H9 (cell line): ENCODE measurements around the gene WDR53. TPM values are rescaled to one million over a fixed set of nuclear protein-coding genes. Genes with fewer than 3 reads are reported as not detected.

ENCODE experiments used
- DNase-seq: peaks from one replicate; pipeline ENCODE4 v3.0.0-alpha.2; 2017
- H2AFZ ChIP-seq: one replicate; pipeline ENCODE4 v1.6.1; 2013; ENCODE audit warnings: mild to moderate bottlenecking, low read length, control low read depth, moderate library complexity
- H2AK5ac ChIP-seq: 2 replicates; pipeline ENCODE4 v1.6.1; 2013; ENCODE audit warnings: low read length, control low read depth, mixed read lengths; ENCODE audit not compliant: insufficient read length
- H2BK120ac ChIP-seq: one replicate; pipeline ENCODE4 v1.6.1; 2013; ENCODE audit warnings: low read depth, mild to moderate bottlenecking, low read length, control low read depth, inconsistent platforms; ENCODE audit not compliant: poor library complexity, severe bottlenecking
- H2BK12ac ChIP-seq: 2 replicates; pipeline ENCODE4 v1.6.1; 2013; ENCODE audit warnings: low read length, control low read depth, mixed read lengths, low read depth; ENCODE audit not compliant: insufficient read length
- H2BK15ac ChIP-seq: 2 replicates; pipeline ENCODE4 v1.6.1; 2013; ENCODE audit warnings: low read depth, low read length, control low read depth
- H2BK20ac ChIP-seq: one replicate; pipeline ENCODE4 v1.6.1; 2013; ENCODE audit warnings: low read depth, mild to moderate bottlenecking, low read length, control low read depth, inconsistent platforms; ENCODE audit not compliant: poor library complexity, severe bottlenecking
- H2BK5ac ChIP-seq: 2 replicates; pipeline ENCODE4 v1.6.1; 2013; ENCODE audit warnings: low read length, control low read depth, mixed read lengths; ENCODE audit not compliant: insufficient read length
- H3K14ac ChIP-seq: 2 replicates; pipeline ENCODE4 v1.6.1; 2013; ENCODE audit warnings: low read length, control low read depth; ENCODE audit not compliant: insufficient read depth
- H3K18ac ChIP-seq: 2 replicates; pipeline ENCODE4 v1.6.1; 2013; ENCODE audit warnings: low read depth, mild to moderate bottlenecking, mixed read lengths, low read length, control low read depth; ENCODE audit not compliant: insufficient read length
- H3K23ac ChIP-seq: 2 replicates; pipeline ENCODE4 v1.6.1; 2013; ENCODE audit warnings: low read length, control low read depth, mixed read lengths, low read depth; ENCODE audit not compliant: insufficient read length
- H3K23me2 ChIP-seq: 2 replicates; pipeline ENCODE4 v1.6.1; 2013; ENCODE audit warnings: low read depth, mild to moderate bottlenecking, mixed read lengths, low read length, control low read depth; ENCODE audit not compliant: insufficient read length, poor library complexity, severe bottlenecking
- H3K27ac ChIP-seq: 2 replicates; pipeline ENCODE4 v1.5.1; 2013; ENCODE audit warnings: low read length, control low read depth, mixed read lengths, low read depth; ENCODE audit not compliant: insufficient read length
- H3K27me3 ChIP-seq: 2 replicates; pipeline ENCODE4 v1.6.1; 2013; ENCODE audit warnings: low read length, control low read depth, inconsistent platforms; ENCODE audit not compliant: insufficient read depth
- H3K4ac ChIP-seq: 2 replicates; pipeline ENCODE4 v1.6.1; 2013; ENCODE audit warnings: low read depth, mild to moderate bottlenecking, control low read depth, inconsistent platforms, low read length, moderate library complexity
- H3K4me1 ChIP-seq: 2 replicates; pipeline ENCODE4 v1.6.1; 2013; ENCODE audit warnings: low read length, control low read depth, inconsistent platforms; ENCODE audit not compliant: insufficient read depth
- H3K4me2 ChIP-seq: 2 replicates; pipeline ENCODE4 v1.6.1; 2013; ENCODE audit warnings: low read length, control low read depth, mixed read lengths; ENCODE audit not compliant: insufficient read length, insufficient read depth
- H3K56ac ChIP-seq: 2 replicates; pipeline ENCODE4 v1.6.1; 2013; ENCODE audit warnings: low read depth, mild to moderate bottlenecking, mixed read lengths, low read length, control low read depth; ENCODE audit not compliant: insufficient read length
- H3K79me1 ChIP-seq: 2 replicates; pipeline ENCODE4 v1.6.1; 2013; ENCODE audit warnings: low read depth, mild to moderate bottlenecking, moderate library complexity, low read length, control low read depth, inconsistent platforms; ENCODE audit not compliant: insufficient read depth, poor library complexity, severe bottlenecking
- H3K79me2 ChIP-seq: 2 replicates; pipeline ENCODE4 v1.6.1; 2013; ENCODE audit warnings: low read length, control low read depth, inconsistent platforms; ENCODE audit not compliant: insufficient read depth
- H3K9ac ChIP-seq: 2 replicates; pipeline ENCODE4 v1.6.1; 2013; ENCODE audit warnings: low read length, control low read depth, mixed read lengths; ENCODE audit not compliant: insufficient read length; ENCODE audit errors: extremely low read depth
- H3K9me3 ChIP-seq: one replicate; pipeline ENCODE4 v1.6.1; 2013; ENCODE audit warnings: low read depth, low read length, inconsistent platforms; ENCODE audit not compliant: control insufficient read depth
- H3T11ph ChIP-seq: one replicate; pipeline ENCODE4 v1.6.1; 2013; ENCODE audit warnings: mild to moderate bottlenecking, low read length, control low read depth, inconsistent platforms
- H4K20me1 ChIP-seq: one replicate; pipeline ENCODE4 v1.6.1; 2013; ENCODE audit not compliant: control insufficient read depth, insufficient read length, insufficient read depth
- H4K5ac ChIP-seq: 2 replicates; pipeline ENCODE4 v1.6.1; 2013; ENCODE audit warnings: low read depth, mild to moderate bottlenecking, mixed read lengths, low read length, control low read depth; ENCODE audit not compliant: insufficient read length
- H4K8ac ChIP-seq: replicated peaks from 2 replicates; pipeline ENCODE4 v1.6.1; 2013; ENCODE audit warnings: low read length, control low read depth, mixed read lengths, low read depth; ENCODE audit not compliant: insufficient read length
- H4K91ac ChIP-seq: 2 replicates; pipeline ENCODE4 v1.6.1; 2013; ENCODE audit warnings: low read depth, mild to moderate bottlenecking, moderate library complexity, mixed read lengths, low read length, control low read depth; ENCODE audit not compliant: insufficient read length
- H3K27ac Mint-ChIP-seq, 3 experiments: 2 replicates in 2 of 3; 3 replicates in 1 of 3; pipeline ENCODE4 v1.8.0; 2020 to 2021; ENCODE audit warnings: mixed read lengths in 3 of 3, mild to moderate bottlenecking in 1 of 3, moderate library complexity in 1 of 3
- H3K27me3 Mint-ChIP-seq: 2 replicates; pipeline ENCODE4 v1.8.0; 2021; ENCODE audit warnings: low read depth, mild to moderate bottlenecking, moderate library complexity, mixed read lengths
- H3K36me3 Mint-ChIP-seq, 3 experiments: 2 replicates in 2 of 3; 3 replicates in 1 of 3; pipeline ENCODE4 v1.8.0; 2020 to 2021; ENCODE audit warnings: low read depth in 3 of 3, mixed read lengths in 3 of 3; ENCODE audit not compliant: insufficient read depth in 1 of 3
- H3K4me1 Mint-ChIP-seq, 2 experiments: 2 replicates each; pipeline ENCODE4 v1.8.0; 2020; ENCODE audit warnings: mixed read lengths in 2 of 2
- H3K4me3 Mint-ChIP-seq, 2 experiments: 2 replicates in 1 of 2; 3 replicates in 1 of 2; pipeline ENCODE4 v1.8.0; 2020 to 2021; ENCODE audit warnings: mild to moderate bottlenecking in 2 of 2, mixed read lengths in 2 of 2, moderate library complexity in 1 of 2
- H3K9me3 Mint-ChIP-seq, 2 experiments: 2 replicates in 1 of 2; 3 replicates in 1 of 2; pipeline ENCODE4 v1.8.0; 2020; ENCODE audit warnings: mild to moderate bottlenecking in 2 of 2, mixed read lengths in 2 of 2, moderate library complexity in 1 of 2
- CTCF ChIP-seq: fragments of 200-600 bp; sonication (generic); conservative IDR thresholded peaks from 3 replicates; pipeline ENCODE4 v1.8.0; 2021; ENCODE audit warnings: antibody characterized with exemption, mild to moderate bottlenecking
- WGBS: extraction: QIAGEN DNeasy Blood & Tissue Kit; methylation state at CpG from one replicate; pipeline ENCODE4 v1.1.7; 2013; ENCODE audit warnings: missing lambda C conversion rate, low lambda C conversion rate, mixed read lengths; ENCODE audit not compliant: insufficient read length; ENCODE audit errors: extremely low coverage; 5-methylcytosine and 5-hydroxymethylcytosine counted together
- total RNA-seq: library from RNA; stranded (reverse); gene quantifications from 2 replicates; pipeline ENCODE4 v1.2.1, GENCODE V29; 2021

The WDR53 gene
- total RNA-seq, 1 experiment from 2014 or later: 21.2 TPM

- H3K4ac ChIP-seq: no peak overlapping the region
- no peak for TF ChIP-seq CTCF
- no peaks in the 10 kb centered on the region for H3K23me2 ChIP-seq
- Mint-ChIP-seq H3K36me3 (no peaks in the 10 kb centered on the region), H3K4me3 (no peak overlapping the region), H3K27ac (peak overlapping the region in 2 of 3 experiments; percentile 48 to 49; a peak in 1 of 7 replicates), H3K27me3 (no peaks in the 10 kb centered on the region), H3K4me1 (peaks cover 17 to 18% of the 10 kb centered on the region in 2 experiments), H3K9me3 (no peaks in the 10 kb centered on the region)
- no CpG with 5 or more reads among the region's 6 CpGs for WGBS
- H2BK15ac ChIP-seq: no peak overlapping the region
- H4K5ac ChIP-seq: no peak overlapping the region
- H2BK120ac ChIP-seq: no peak overlapping the region
- no peak overlapping the region for H3K27ac ChIP-seq
- H2BK5ac ChIP-seq: no peak overlapping the region
- H4K20me1 ChIP-seq: no peaks in the 10 kb centered on the region
- no peaks in the 10 kb centered on the region for H3K27me3 ChIP-seq
- no peak overlapping the region for H3T11ph ChIP-seq
- no peak overlapping the region for H2AFZ ChIP-seq
- no peak overlapping the region for H2BK20ac ChIP-seq
- no peak overlapping the region for H2AK5ac ChIP-seq
- DNase-seq: no peak
- no peaks in the 10 kb centered on the region for H3K79me1 ChIP-seq
- H3K9ac ChIP-seq: no peak overlapping the region
- H3K56ac ChIP-seq: no peak overlapping the region
- H3K23ac ChIP-seq: no peak overlapping the region
- H3K14ac ChIP-seq: no peak overlapping the region
- H3K9me3 ChIP-seq: no peaks in the 10 kb centered on the region
- H3K18ac ChIP-seq: no peak overlapping the region
- H4K91ac ChIP-seq: no peak overlapping the region
- no peak overlapping the region for H2BK12ac ChIP-seq
- H3K4me2 ChIP-seq: no peak overlapping the region
- no peak overlapping the region for H4K8ac ChIP-seq
- no peaks in the 10 kb centered on the region for H3K4me1 ChIP-seq
- H3K79me2 ChIP-seq: no peaks in the 10 kb centered on the region
These were observed 41.6 kb upstream of the WDR53 start for GRCh38 chr3:196609805-196610515.
